K562 (cell line): Measurements from ENCODE around the gene ZNF174. TPM values are rescaled to one million over a fixed set of nuclear protein-coding genes. Genes with fewer than 3 reads are reported as not detected.

Experiments used
- EP300 ChIP-seq: IDR thresholded peaks from 2 replicates; pipeline ENCODE4 v1.6.1; 2012; ENCODE audit warnings: low read length, improper control_type of control experiment
- ERF ChIP-seq: fragments of 450-650 bp; formaldehyde crosslinking; IDR thresholded peaks from 2 replicates; pipeline ENCODE4 v1.4.0; 2020; ENCODE audit warnings: mild to moderate bottlenecking, mixed read lengths
- HDAC6 ChIP-seq: IDR thresholded peaks from 2 replicates; pipeline ENCODE4 v1.6.1; 2012; ENCODE audit warnings: low read depth, mild to moderate bottlenecking, control low read depth, inconsistent platforms, low read length, moderate library complexity
- HOXB6 ChIP-seq: fragments of 250-450 bp; sonication (Bioruptor Pico); IDR thresholded peaks from 2 replicates; pipeline ENCODE4 v1.5.1; 2022; ENCODE audit warnings: mild to moderate bottlenecking, borderline replicate concordance
- LARP7 ChIP-seq: fragments of 450-650 bp; IDR thresholded peaks from 2 replicates; pipeline ENCODE4 v1.6.1; 2016
- MBD2 ChIP-seq: sonication (generic); IDR thresholded peaks from 2 replicates; pipeline ENCODE4 v1.6.1; 2016; ENCODE audit warnings: low read depth, borderline replicate concordance
- PHF8 ChIP-seq: fragments of 200-600 bp; sonication (generic); IDR thresholded peaks from 2 replicates; pipeline ENCODE4 v1.6.1; 2012; ENCODE audit warnings: mixed run types, mild to moderate bottlenecking, inconsistent platforms, low read length, moderate library complexity, borderline replicate concordance
- TOE1 ChIP-seq, 2 experiments: fragments of 450-650 bp in 1 of 2; sonication (generic) in 1 of 2; formaldehyde crosslinking in 1 of 2; IDR thresholded peaks; 2 replicates each; pipeline versions ENCODE4 v1.7.1 to v1.8.0; 2016 to 2022; ENCODE audit warnings: borderline replicate concordance in 2 of 2, mild to moderate bottlenecking in 2 of 2, antibody characterized with exemption in 1 of 2, inconsistent platforms in 1 of 2, low read depth in 1 of 2, missing genetic modification reagents in 1 of 2, moderate library complexity in 1 of 2
- ZNF224 ChIP-seq: sonication (generic); formaldehyde crosslinking; IDR thresholded peaks from 2 replicates; pipeline ENCODE4 v1.8.0; 2022; ENCODE audit warnings: mild to moderate bottlenecking, missing genetic modification reagents
- polyA plus RNA-seq, 8 experiments: library from polyadenylated mRNA; depleted of rRNA in 4 of 8; stranded (reverse) in 5 of 8; unstranded in 3 of 8; fragments of >200 nt; fragmentation: Nextera tagmentation in 2 of 8; fragmentation: Illumina TruSeq in 1 of 8; extraction: Ambion mirVana in 2 of 8; extraction: Trizol in 1 of 8; gene quantifications; 2 replicates each; pipeline versions ENCODE4 v1.2.1 to v1.2.3, GENCODE V29; 2011 to 2014; ENCODE audit warnings: inconsistent platforms in 1 of 8, missing spikeins in 1 of 8
- total RNA-seq, 7 experiments: library from RNA; depleted of rRNA in 6 of 7; stranded (reverse); fragments of >200 nt in 6 of 7; fragmentation: Illumina TruSeq in 2 of 7; extraction: Trizol in 2 of 7; gene quantifications; 2 replicates each; pipeline versions ENCODE4 v1.2.1 to v1.2.3, GENCODE V29; 2011 to 2021; ENCODE audit warnings: low replicate concordance in 1 of 7
- TF ChIP-seq, protein P1 (sequence below): fragments of 250-450 bp; sonication (Bioruptor Pico); IDR thresholded peaks from 2 replicates; pipeline ENCODE4 v1.4.0; 2020; ENCODE audit warnings: mild to moderate bottlenecking, moderate library complexity
- TF ChIP-seq, protein P2 (sequence below): fragments of 250-450 bp; sonication (Bioruptor Pico); IDR thresholded peaks from 2 replicates; pipeline ENCODE4 v1.9.0; 2021; ENCODE audit warnings: mild to moderate bottlenecking, inconsistent platforms
- TF ChIP-seq, protein P3 (sequence below): fragments of 150-350 bp; IDR thresholded peaks from 2 replicates; pipeline ENCODE4 v1.6.1; 2014; ENCODE audit warnings: low read depth, mild to moderate bottlenecking, low read length, borderline replicate concordance
- TF ChIP-seq, protein P4 (sequence below): sonication (generic); formaldehyde crosslinking; IDR thresholded peaks from 2 replicates; pipeline ENCODE4 v1.8.0; 2022; ENCODE audit warnings: mild to moderate bottlenecking, missing genetic modification reagents

Gene ZNF174
- total and polyA plus RNA-seq, 9 of the 15 experiments (the other 6 are each of a cell fraction or from before 2014, with no cell fraction given): 5.1 to 19.1 (median 12.5) TPM

DNA sequence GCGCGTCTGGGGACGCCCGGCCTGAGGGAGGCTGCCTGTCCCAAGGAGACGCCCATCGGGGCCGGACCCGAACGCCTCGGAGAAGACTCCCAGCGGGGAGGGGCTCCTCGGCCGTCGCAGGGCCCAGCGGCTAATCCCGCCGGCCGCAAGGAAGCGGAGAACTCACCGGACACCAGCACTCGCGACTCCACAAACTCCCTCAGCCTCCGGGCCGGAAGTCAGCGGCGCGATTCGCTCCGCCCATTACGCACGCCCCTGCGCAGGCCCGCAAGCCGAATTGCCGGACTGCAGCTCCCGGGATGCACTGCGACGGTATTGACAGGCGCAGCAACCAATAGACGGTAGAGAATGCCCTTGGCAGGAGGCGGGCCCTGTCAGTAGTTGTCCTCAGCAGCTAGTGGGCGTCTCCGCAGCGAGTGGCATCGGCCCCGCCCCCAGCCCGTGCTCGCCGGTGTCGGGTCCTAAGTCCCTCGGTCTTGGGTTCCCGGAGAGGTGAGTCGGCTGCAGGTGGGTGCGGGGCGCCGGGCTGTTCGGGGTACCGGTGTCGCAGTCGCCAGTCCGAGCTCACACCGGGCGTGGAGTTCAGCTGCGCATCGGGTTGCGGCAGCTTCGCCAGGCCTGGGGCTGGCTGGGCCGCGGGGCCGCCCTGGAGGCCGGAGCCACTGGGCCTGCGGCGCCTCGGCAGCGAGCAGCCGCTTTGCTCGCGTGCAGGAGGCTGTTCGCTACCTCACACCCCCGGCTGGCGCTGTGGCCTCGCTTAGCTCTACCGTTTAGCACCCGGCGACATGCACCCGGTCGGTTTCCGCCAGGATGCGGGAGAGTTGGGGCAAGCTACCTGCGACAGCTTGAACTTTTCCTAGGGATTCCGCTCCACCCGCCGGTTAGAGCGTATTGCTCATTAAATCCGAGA is at the start of gene ZNF174, which contains the start of gene ZSCAN32 (continued):
- TF ChIP-seq, protein P1, sequence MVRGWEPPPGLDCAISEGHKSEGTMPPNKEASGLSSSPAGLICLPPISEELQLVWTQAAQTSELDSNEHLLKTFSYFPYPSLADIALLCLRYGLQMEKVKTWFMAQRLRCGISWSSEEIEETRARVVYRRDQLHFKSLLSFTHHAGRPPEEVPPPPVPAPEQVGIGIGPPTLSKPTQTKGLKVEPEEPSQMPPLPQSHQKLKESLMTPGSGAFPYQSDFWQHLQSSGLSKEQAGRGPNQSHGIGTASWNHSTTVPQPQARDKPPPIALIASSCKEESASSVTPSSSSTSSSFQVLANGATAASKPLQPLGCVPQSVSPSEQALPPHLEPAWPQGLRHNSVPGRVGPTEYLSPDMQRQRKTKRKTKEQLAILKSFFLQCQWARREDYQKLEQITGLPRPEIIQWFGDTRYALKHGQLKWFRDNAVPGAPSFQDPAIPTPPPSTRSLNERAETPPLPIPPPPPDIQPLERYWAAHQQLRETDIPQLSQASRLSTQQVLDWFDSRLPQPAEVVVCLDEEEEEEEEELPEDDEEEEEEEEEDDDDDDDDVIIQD: no peak
- TF ChIP-seq HOXB6: no peak
- peak; percentile 91; the same call in 1 of the 2 replicates for TF ChIP-seq PHF8
- peak; percentile 57; the same call in 1 of the 2 replicates for TF ChIP-seq ERF (CRISPR knock-in tag)
- 0 out of 2 replicates have a peak, but pooled peaks have one; percentile 3 for TF ChIP-seq EP300
- no peak for TF ChIP-seq ZNF224 (CRISPR knock-in tag)
- TF ChIP-seq, protein P2, sequence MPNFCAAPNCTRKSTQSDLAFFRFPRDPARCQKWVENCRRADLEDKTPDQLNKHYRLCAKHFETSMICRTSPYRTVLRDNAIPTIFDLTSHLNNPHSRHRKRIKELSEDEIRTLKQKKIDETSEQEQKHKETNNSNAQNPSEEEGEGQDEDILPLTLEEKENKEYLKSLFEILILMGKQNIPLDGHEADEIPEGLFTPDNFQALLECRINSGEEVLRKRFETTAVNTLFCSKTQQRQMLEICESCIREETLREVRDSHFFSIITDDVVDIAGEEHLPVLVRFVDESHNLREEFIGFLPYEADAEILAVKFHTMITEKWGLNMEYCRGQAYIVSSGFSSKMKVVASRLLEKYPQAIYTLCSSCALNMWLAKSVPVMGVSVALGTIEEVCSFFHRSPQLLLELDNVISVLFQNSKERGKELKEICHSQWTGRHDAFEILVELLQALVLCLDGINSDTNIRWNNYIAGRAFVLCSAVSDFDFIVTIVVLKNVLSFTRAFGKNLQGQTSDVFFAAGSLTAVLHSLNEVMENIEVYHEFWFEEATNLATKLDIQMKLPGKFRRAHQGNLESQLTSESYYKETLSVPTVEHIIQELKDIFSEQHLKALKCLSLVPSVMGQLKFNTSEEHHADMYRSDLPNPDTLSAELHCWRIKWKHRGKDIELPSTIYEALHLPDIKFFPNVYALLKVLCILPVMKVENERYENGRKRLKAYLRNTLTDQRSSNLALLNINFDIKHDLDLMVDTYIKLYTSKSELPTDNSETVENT: peak; percentile 16; the same call in 1 of the 2 replicates
- TF ChIP-seq, protein P3, sequence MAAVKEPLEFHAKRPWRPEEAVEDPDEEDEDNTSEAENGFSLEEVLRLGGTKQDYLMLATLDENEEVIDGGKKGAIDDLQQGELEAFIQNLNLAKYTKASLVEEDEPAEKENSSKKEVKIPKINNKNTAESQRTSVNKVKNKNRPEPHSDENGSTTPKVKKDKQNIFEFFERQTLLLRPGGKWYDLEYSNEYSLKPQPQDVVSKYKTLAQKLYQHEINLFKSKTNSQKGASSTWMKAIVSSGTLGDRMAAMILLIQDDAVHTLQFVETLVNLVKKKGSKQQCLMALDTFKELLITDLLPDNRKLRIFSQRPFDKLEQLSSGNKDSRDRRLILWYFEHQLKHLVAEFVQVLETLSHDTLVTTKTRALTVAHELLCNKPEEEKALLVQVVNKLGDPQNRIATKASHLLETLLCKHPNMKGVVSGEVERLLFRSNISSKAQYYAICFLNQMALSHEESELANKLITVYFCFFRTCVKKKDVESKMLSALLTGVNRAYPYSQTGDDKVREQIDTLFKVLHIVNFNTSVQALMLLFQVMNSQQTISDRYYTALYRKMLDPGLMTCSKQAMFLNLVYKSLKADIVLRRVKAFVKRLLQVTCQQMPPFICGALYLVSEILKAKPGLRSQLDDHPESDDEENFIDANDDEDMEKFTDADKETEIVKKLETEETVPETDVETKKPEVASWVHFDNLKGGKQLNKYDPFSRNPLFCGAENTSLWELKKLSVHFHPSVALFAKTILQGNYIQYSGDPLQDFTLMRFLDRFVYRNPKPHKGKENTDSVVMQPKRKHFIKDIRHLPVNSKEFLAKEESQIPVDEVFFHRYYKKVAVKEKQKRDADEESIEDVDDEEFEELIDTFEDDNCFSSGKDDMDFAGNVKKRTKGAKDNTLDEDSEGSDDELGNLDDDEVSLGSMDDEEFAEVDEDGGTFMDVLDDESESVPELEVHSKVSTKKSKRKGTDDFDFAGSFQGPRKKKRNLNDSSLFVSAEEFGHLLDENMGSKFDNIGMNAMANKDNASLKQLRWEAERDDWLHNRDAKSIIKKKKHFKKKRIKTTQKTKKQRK: peak; percentile 35; the same call in 1 of the 2 replicates
- no peak for TF ChIP-seq LARP7
- TF ChIP-seq TOE1 (IDR thresholded peaks at IDR 0.05; ENCODE audit: borderline replicate concordance): peak; percentile 91
- no peak for TF ChIP-seq TOE1 (CRISPR knock-in tag; IDR thresholded peaks at IDR 0.05; ENCODE audit: borderline replicate concordance, low read depth)
- TF ChIP-seq MBD2: peak; percentile 97
- TF ChIP-seq, protein P4, sequence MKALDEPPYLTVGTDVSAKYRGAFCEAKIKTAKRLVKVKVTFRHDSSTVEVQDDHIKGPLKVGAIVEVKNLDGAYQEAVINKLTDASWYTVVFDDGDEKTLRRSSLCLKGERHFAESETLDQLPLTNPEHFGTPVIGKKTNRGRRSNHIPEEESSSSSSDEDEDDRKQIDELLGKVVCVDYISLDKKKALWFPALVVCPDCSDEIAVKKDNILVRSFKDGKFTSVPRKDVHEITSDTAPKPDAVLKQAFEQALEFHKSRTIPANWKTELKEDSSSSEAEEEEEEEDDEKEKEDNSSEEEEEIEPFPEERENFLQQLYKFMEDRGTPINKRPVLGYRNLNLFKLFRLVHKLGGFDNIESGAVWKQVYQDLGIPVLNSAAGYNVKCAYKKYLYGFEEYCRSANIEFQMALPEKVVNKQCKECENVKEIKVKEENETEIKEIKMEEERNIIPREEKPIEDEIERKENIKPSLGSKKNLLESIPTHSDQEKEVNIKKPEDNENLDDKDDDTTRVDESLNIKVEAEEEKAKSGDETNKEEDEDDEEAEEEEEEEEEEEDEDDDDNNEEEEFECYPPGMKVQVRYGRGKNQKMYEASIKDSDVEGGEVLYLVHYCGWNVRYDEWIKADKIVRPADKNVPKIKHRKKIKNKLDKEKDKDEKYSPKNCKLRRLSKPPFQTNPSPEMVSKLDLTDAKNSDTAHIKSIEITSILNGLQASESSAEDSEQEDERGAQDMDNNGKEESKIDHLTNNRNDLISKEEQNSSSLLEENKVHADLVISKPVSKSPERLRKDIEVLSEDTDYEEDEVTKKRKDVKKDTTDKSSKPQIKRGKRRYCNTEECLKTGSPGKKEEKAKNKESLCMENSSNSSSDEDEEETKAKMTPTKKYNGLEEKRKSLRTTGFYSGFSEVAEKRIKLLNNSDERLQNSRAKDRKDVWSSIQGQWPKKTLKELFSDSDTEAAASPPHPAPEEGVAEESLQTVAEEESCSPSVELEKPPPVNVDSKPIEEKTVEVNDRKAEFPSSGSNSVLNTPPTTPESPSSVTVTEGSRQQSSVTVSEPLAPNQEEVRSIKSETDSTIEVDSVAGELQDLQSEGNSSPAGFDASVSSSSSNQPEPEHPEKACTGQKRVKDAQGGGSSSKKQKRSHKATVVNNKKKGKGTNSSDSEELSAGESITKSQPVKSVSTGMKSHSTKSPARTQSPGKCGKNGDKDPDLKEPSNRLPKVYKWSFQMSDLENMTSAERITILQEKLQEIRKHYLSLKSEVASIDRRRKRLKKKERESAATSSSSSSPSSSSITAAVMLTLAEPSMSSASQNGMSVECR (CRISPR knock-in tag): peak; percentile 77
- TF ChIP-seq HDAC6: no peak
